ENCODE data around the gene CDYL. TPM values are rescaled to one million over a fixed set of nuclear protein-coding genes. Genes with fewer than 3 reads are reported as not detected.

CDYL gene
- polyA plus RNA-seq, 1 of the 3 experiments (the other 2 are of a cell fraction), result 13.3 TPM

DNA sequence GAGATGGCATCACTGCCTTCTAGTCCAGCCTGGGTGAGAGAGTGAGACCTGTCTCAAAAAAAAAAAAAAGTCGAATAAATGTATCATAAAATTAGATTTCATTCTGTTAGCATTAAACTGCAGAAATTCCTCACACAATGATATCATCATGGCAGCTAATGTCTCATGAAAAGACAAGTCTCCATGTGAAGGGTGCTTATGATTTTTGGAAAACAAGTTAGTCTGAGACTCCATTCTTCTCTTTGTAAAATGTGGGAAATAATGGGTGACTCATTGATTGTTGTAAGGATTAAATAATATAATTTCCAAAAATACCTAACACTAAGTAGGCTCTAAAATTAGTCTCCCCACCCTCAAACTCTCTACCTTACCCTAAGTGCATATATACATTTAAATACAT, 49.6 kb upstream of the CDYL start (continued):
- TF ChIP-seq MEF2A (IDR thresholded peaks at IDR 0.05; ENCODE audit: borderline replicate concordance, low read depth), result no peak
- no peak for TF ChIP-seq TCF12 (IDR thresholded peaks at IDR 0.05)
- no peak for TF ChIP-seq FOXJ3 (CRISPR knock-in tag; IDR thresholded peaks at IDR 0.05)
- TF ChIP-seq, protein P1, sequence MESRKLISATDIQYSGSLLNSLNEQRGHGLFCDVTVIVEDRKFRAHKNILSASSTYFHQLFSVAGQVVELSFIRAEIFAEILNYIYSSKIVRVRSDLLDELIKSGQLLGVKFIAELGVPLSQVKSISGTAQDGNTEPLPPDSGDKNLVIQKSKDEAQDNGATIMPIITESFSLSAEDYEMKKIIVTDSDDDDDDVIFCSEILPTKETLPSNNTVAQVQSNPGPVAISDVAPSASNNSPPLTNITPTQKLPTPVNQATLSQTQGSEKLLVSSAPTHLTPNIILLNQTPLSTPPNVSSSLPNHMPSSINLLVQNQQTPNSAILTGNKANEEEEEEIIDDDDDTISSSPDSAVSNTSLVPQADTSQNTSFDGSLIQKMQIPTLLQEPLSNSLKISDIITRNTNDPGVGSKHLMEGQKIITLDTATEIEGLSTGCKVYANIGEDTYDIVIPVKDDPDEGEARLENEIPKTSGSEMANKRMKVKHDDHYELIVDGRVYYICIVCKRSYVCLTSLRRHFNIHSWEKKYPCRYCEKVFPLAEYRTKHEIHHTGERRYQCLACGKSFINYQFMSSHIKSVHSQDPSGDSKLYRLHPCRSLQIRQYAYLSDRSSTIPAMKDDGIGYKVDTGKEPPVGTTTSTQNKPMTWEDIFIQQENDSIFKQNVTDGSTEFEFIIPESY (IDR thresholded peaks at IDR 0.05; ENCODE audit: borderline replicate concordance, low read depth), result no peak
- no peak for TF ChIP-seq TAF1 (IDR thresholded peaks at IDR 0.05; ENCODE audit: borderline replicate concordance, low read depth, low read length)
- no peak for TF ChIP-seq RFX5 (IDR thresholded peaks at IDR 0.05; ENCODE audit: low read length)
- no peak for TF ChIP-seq GATA2 (CRISPR knock-in tag; IDR thresholded peaks at IDR 0.05)
- TF ChIP-seq, protein P2, sequence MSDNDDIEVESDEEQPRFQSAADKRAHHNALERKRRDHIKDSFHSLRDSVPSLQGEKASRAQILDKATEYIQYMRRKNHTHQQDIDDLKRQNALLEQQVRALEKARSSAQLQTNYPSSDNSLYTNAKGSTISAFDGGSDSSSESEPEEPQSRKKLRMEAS (IDR thresholded peaks at IDR 0.05; ENCODE audit: low read depth), result no peak
- no peak for TF ChIP-seq RCOR1 (IDR thresholded peaks at IDR 0.05; ENCODE audit: low read length)
- TF ChIP-seq FOSL2 (IDR thresholded peaks at IDR 0.05; ENCODE audit: borderline replicate concordance, low read depth), result no peak
- no peak for TF ChIP-seq NFIC (IDR thresholded peaks at IDR 0.05; ENCODE audit: borderline replicate concordance)
- TF ChIP-seq EP300 (IDR thresholded peaks at IDR 0.05; ENCODE audit: borderline replicate concordance in 1 of 2, low read depth in 1 of 2, low read length in 1 of 2), result no peak

DNA sequence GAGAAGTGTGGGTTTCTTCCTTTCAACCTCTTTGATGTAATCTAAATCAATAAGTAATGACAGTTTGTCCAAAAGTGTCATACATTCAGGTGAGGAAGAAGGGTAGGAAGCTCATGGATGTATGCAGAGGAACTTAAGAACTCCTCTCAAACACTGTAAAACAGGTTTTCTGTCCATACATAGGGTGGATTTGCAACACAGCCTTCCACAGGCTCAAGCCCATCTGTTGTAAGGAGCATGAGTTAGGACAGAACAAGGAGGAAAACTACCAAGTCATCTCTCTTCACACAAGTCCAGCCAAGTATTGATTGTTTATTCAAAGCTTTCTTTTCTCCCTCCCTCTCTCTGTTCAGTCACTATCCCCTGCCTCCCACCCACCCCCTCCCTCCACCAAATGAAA, 49.0 kb upstream of the CDYL start:
- Histone ChIP-seq H4K20me1 (ENCODE audit: insufficient read depth) (no peaks in the 10 kb centered on the region), H3K27me3 (ENCODE audit: insufficient read depth) (no peaks in the 10 kb centered on the region; the same call in 1 of the 2 replicates), H3K9ac (no peak overlapping the region), H3K36me3 (replicated peaks in 1 of 2; ENCODE audit: control insufficient read depth in 1 of 2, insufficient read depth in 2 of 2, low read length in 1 of 2) (no peaks in the 10 kb centered on the region), H3K9me2 (no peaks in the 10 kb centered on the region), H3K79me2 (ENCODE audit: insufficient read depth) (no peaks in the 10 kb centered on the region), H3K9me3 (no peaks in the 10 kb centered on the region), H3K27ac (ENCODE audit: low read depth in 2 of 2, low read length in 1 of 2) (no peak overlapping the region), H3F3A (replicated peaks; ENCODE audit: insufficient read depth) (no peaks in the 10 kb centered on the region), H2AFZ (ENCODE audit: low read depth) (no peak overlapping the region), H3K4me2 (no peak overlapping the region), H3K4me3 (ENCODE audit: low read depth in 2 of 2, low read length in 1 of 2) (no peak overlapping the region), H3K4me1 (ENCODE audit: control insufficient read depth in 1 of 2, insufficient read depth in 2 of 2, low read depth in 1 of 2, low read length in 1 of 2) (no peaks in the 10 kb centered on the region; a peak in 1 of 4 replicates)
- no peak for DNase-seq
- CTCF ChIA-PET, result no interaction called here
- POLR2A ChIA-PET, result no interaction called here
- TF ChIP-seq, protein P2 (IDR thresholded peaks at IDR 0.05; ENCODE audit: low read depth), result no peak
- TF ChIP-seq, protein P3, sequence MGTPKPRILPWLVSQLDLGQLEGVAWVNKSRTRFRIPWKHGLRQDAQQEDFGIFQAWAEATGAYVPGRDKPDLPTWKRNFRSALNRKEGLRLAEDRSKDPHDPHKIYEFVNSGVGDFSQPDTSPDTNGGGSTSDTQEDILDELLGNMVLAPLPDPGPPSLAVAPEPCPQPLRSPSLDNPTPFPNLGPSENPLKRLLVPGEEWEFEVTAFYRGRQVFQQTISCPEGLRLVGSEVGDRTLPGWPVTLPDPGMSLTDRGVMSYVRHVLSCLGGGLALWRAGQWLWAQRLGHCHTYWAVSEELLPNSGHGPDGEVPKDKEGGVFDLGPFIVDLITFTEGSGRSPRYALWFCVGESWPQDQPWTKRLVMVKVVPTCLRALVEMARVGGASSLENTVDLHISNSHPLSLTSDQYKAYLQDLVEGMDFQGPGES (IDR thresholded peaks at IDR 0.05; ENCODE audit: low read depth, low read length), result no peak
- no peak for TF ChIP-seq POLR2AphosphoS5 (IDR thresholded peaks at IDR 0.05; ENCODE audit: low read depth, low read length)
- no peak for TF ChIP-seq RFX5 (IDR thresholded peaks at IDR 0.05; ENCODE audit: low read length)
- no peak for TF ChIP-seq TAF1 (IDR thresholded peaks at IDR 0.05; ENCODE audit: borderline replicate concordance, low read depth, low read length)
